Right atrium auricular region (tissue), 2 donors: ENCODE data around the gene BCL2L11. TPM values are rescaled to one million over a fixed set of nuclear protein-coding genes. Genes with fewer than 3 reads are reported as not detected.

Experiments
- DNase-seq: peaks from one replicate; pipeline ENCODE4 v3.0.0-alpha.2; 2019; ENCODE audit warnings: low spot score
- H3K27ac ChIP-seq, 2 donors: fragments of 200-600 bp; sonication (generic); 1 replicate in 1 of 2; 2 replicates in 1 of 2; pipeline ENCODE4 v1.5.1; 2016 to 2019
- H3K27me3 ChIP-seq, 2 donors: fragments of 200-600 bp; sonication (generic); one replicate each; pipeline versions ENCODE4 v1.5.1 to v1.6.0; 2017 to 2019
- H3K36me3 ChIP-seq: fragments of 200-600 bp; sonication (generic); one replicate; pipeline ENCODE4 v1.5.1; 2016
- H3K4me1 ChIP-seq, 2 donors: fragments of 200-600 bp; sonication (generic); one replicate each; pipeline versions ENCODE4 v1.5.1 to v1.6.0; 2017 to 2019
- H3K4me3 ChIP-seq, 2 donors: fragments of 200-600 bp; sonication (generic); 1 replicate in 1 of 2; 2 replicates in 1 of 2; pipeline ENCODE4 v1.5.1; 2017 to 2019; ENCODE audit warnings: mild to moderate bottlenecking in 1 of 2, moderate library complexity in 1 of 2
- H3K9me3 ChIP-seq, 2 donors: fragments of 200-600 bp; sonication (generic); one replicate each; pipeline ENCODE4 v1.5.1; 2019
- CTCF ChIP-seq, 2 donors: fragments of 200-600 bp; sonication (generic); IDR thresholded peaks; one replicate each; pipeline ENCODE4 v1.5.1; 2019; ENCODE audit warnings: antibody characterized with exemption in 2 of 2
- total RNA-seq, 2 donors: library from RNA; depleted of rRNA; stranded (reverse); fragments of >200 nt; gene quantifications; one replicate each; pipeline ENCODE4 v1.1.0, GENCODE V29; 2016

Gene BCL2L11
- total RNA-seq, 2 donors from 2014 or later, result 9.2 to 14.0 TPM

- H3K4me1 ChIP-seq, result no peaks in the 10 kb centered on the region
- no peaks in the 10 kb centered on the region for H3K9me3 ChIP-seq
- no peak for DNase-seq
- no peak for TF ChIP-seq CTCF (IDR thresholded peaks at IDR 0.05)
- H3K27me3 ChIP-seq, result no peaks in the 10 kb centered on the region
- H3K4me3 ChIP-seq, result no peak overlapping the region
- H3K36me3 ChIP-seq, result no peaks in the 10 kb centered on the region
- H3K27ac ChIP-seq, result no peak overlapping the region
These were observed 56.2 kb downstream of the BCL2L11 start for GRCh38 chr2:111176867-111177266.

GRCh38 chr2:111178296-111178695, 57.6 kb downstream of the BCL2L11 start:
- no peak overlapping the region for H3K4me3 ChIP-seq

GRCh38 chr2:111178730-111179405, 58.2 kb downstream of the BCL2L11 start:
- DNase-seq, result no peak
- H3K4me1 ChIP-seq, result no peaks in the 10 kb centered on the region
- H3K36me3 ChIP-seq, result no peaks in the 10 kb centered on the region
- no peak overlapping the region for H3K4me3 ChIP-seq
- H3K27ac ChIP-seq, result no peak overlapping the region
- no peaks in the 10 kb centered on the region for H3K9me3 ChIP-seq
- no peak for TF ChIP-seq CTCF (IDR thresholded peaks at IDR 0.05)
- H3K27me3 ChIP-seq, result no peaks in the 10 kb centered on the region

More at GRCh38 chr2:111178296-111178695, 57.6 kb downstream of the BCL2L11 start:
- no peaks in the 10 kb centered on the region for H3K36me3 ChIP-seq
- no peak for TF ChIP-seq CTCF (IDR thresholded peaks at IDR 0.05)
- no peaks in the 10 kb centered on the region for H3K9me3 ChIP-seq
- no peaks in the 10 kb centered on the region for H3K27me3 ChIP-seq
- DNase-seq, result no peak
- no peak overlapping the region for H3K27ac ChIP-seq
- no peaks in the 10 kb centered on the region for H3K4me1 ChIP-seq

- Histone ChIP-seq H3K27ac (no peak overlapping the region), H3K4me1 (peaks cover 0 to 15% of the 10 kb centered on the region in 2 donors), H3K4me3 (no peak overlapping the region), H3K27me3 (no peaks in the 10 kb centered on the region), H3K36me3 (no peaks in the 10 kb centered on the region), H3K9me3 (no peaks in the 10 kb centered on the region)
- no peak for TF ChIP-seq CTCF (IDR thresholded peaks at IDR 0.05)
- DNase-seq, result no peak
These were observed 61.4 kb downstream of the BCL2L11 start for GRCh38 chr2:111182121-111182520.

GRCh38 chr2:111182740-111183139, 62.0 kb downstream of the BCL2L11 start:
- Histone ChIP-seq H3K9me3 (no peaks in the 10 kb centered on the region), H3K27ac (no peak overlapping the region), H3K4me1 (peaks cover 0 to 15% of the 10 kb centered on the region in 2 donors), H3K27me3 (no peaks in the 10 kb centered on the region), H3K4me3 (no peak overlapping the region), H3K36me3 (no peaks in the 10 kb centered on the region)
- no peak for TF ChIP-seq CTCF (IDR thresholded peaks at IDR 0.05)
- DNase-seq, result no peak
